NCI-H1694 (cell line): Measurements from ENCODE around the gene MROH7.

Experiments used
- DNase-seq: peaks from one replicate; lab custom pipeline; 2025; lab: John Stamatoyannopoulos, UW

MROH7 gene

GRCh38 chr1:54742282-54742681, 100.7 kb downstream of the MROH7 start:
- no peak for DNase-seq

- DNase-seq, result no peak
These were observed 102.0 kb downstream of the MROH7 start for GRCh38 chr1:54743416-54744226.

GRCh38 chr1:54744696-54745095, 103.1 kb downstream of the MROH7 start:
- no peak for DNase-seq

GRCh38 chr1:54745274-54745673, 103.7 kb downstream of the MROH7 start:
- no peak for DNase-seq

- no peak for DNase-seq
These were observed 104.3 kb downstream of the MROH7 start for GRCh38 chr1:54745864-54746263.

- no peak for DNase-seq
These were observed 106.7 kb downstream of the MROH7 start for GRCh38 chr1:54748094-54748835.

- DNase-seq, result no peak
These were observed 109.0 kb downstream of the MROH7 start for GRCh38 chr1:54750596-54750995.

GRCh38 chr1:54751426-54751825, 109.8 kb downstream of the MROH7 start:
- DNase-seq, result no peak

- no peak for DNase-seq
These were observed 112.5 kb downstream of the MROH7 start for GRCh38 chr1:54754045-54754444.

- no peak for DNase-seq
These were observed 113.1 kb downstream of the MROH7 start for GRCh38 chr1:54754486-54755285.

- no peak for DNase-seq
These were observed 116.2 kb downstream of the MROH7 start for GRCh38 chr1:54757833-54758232.

- no peak for DNase-seq
These were observed 117.2 kb downstream of the MROH7 start for GRCh38 chr1:54758678-54759348.
